Thyroid gland (tissue), 4 donors: ENCODE measurements around the gene WDR26.

Experiments
- CTCF ChIP-seq, 6 experiments: fragments of 200-600 bp in 3 of 6; fragments of 450-650 bp in 3 of 6; sonication (generic) in 3 of 6; IDR thresholded peaks; one replicate each; pipeline ENCODE4 v1.5.1; 2016 to 2019; ENCODE audit warnings: antibody characterized with exemption in 6 of 6, mild to moderate bottlenecking in 2 of 6, inconsistent platforms in 1 of 6, moderate library complexity in 1 of 6
- POLR2A ChIP-seq, 2 donors: fragments of 450-650 bp; IDR thresholded peaks; one replicate each; pipeline ENCODE4 v1.6.1; 2017; ENCODE audit warnings: antibody characterized with exemption in 2 of 2, mild to moderate bottlenecking in 2 of 2, moderate library complexity in 1 of 2

GRCh38 chr1:224429616-224430326, 4.8 kb downstream of the WDR26 start:
- TF ChIP-seq POLR2A (IDR thresholded peaks at IDR 0.05): no peak
- no peak for TF ChIP-seq CTCF (IDR thresholded peaks at IDR 0.05)
